Gastroesophageal sphincter (tissue), 3 donors: ENCODE results near the gene TYRO3.

Experiments
- EP300 ChIP-seq: sonication (generic); formaldehyde crosslinking; IDR thresholded peaks from one replicate; pipeline ENCODE4 v1.6.1; 2017; ENCODE audit warnings: antibody characterized with exemption, mild to moderate bottlenecking
- TF ChIP-seq, protein P1 (sequence below), 4 experiments: fragments of 200-600 bp in 2 of 4; fragments of 450-650 bp in 2 of 4; sonication (generic) in 1 of 4; IDR thresholded peaks; one replicate each; pipeline ENCODE4 v1.5.1; 2017 to 2019; ENCODE audit warnings: antibody characterized with exemption in 4 of 4, mild to moderate bottlenecking in 2 of 4, moderate library complexity in 2 of 4

DNA sequence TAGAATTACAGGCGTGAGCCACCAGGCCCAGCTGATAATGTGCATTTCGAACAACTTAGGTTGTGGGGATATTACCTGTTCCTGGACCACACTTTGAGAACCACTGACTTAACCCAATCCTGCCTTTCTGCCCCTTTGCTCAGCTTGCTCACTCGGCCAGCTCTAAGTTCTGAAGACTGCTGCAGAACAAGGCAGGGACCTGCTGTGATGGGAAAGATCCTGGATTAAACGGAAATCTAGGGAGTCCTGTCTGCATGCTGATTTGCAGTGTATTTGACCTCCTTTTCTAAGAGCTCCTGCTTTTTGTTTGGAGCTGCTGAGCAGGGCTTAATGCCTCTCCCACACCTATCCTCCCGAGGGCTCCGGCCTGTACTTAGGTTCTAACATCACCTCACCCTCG is 48.3 kb upstream of the TYRO3 start:
- TF ChIP-seq, protein P1, sequence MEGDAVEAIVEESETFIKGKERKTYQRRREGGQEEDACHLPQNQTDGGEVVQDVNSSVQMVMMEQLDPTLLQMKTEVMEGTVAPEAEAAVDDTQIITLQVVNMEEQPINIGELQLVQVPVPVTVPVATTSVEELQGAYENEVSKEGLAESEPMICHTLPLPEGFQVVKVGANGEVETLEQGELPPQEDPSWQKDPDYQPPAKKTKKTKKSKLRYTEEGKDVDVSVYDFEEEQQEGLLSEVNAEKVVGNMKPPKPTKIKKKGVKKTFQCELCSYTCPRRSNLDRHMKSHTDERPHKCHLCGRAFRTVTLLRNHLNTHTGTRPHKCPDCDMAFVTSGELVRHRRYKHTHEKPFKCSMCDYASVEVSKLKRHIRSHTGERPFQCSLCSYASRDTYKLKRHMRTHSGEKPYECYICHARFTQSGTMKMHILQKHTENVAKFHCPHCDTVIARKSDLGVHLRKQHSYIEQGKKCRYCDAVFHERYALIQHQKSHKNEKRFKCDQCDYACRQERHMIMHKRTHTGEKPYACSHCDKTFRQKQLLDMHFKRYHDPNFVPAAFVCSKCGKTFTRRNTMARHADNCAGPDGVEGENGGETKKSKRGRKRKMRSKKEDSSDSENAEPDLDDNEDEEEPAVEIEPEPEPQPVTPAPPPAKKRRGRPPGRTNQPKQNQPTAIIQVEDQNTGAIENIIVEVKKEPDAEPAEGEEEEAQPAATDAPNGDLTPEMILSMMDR (IDR thresholded peaks at IDR 0.05) = no peak
- no peak for TF ChIP-seq EP300
